ES-I3 (cell line): Measurements from ENCODE around the gene TRIOBP.

Experiments
- H3K36me3 ChIP-seq: 2 replicates; pipeline ENCODE4 v1.6.1; 2013; ENCODE audit warnings: mild to moderate bottlenecking, low read length, control low read depth, moderate library complexity; ENCODE audit not compliant: insufficient read depth
- H3K4me1 ChIP-seq: 2 replicates; pipeline ENCODE4 v1.6.1; 2013; ENCODE audit warnings: mild to moderate bottlenecking, control low read depth, low read length; ENCODE audit not compliant: insufficient read depth
- H3K9ac ChIP-seq: 2 replicates; pipeline ENCODE4 v1.6.1; 2013; ENCODE audit warnings: low read depth, mild to moderate bottlenecking, low read length, moderate library complexity
- H3K9me3 ChIP-seq: 2 replicates; pipeline ENCODE4 v1.6.1; 2013; ENCODE audit warnings: mild to moderate bottlenecking, low read length, moderate library complexity; ENCODE audit not compliant: control insufficient read depth, insufficient read depth

Gene TRIOBP

DNA sequence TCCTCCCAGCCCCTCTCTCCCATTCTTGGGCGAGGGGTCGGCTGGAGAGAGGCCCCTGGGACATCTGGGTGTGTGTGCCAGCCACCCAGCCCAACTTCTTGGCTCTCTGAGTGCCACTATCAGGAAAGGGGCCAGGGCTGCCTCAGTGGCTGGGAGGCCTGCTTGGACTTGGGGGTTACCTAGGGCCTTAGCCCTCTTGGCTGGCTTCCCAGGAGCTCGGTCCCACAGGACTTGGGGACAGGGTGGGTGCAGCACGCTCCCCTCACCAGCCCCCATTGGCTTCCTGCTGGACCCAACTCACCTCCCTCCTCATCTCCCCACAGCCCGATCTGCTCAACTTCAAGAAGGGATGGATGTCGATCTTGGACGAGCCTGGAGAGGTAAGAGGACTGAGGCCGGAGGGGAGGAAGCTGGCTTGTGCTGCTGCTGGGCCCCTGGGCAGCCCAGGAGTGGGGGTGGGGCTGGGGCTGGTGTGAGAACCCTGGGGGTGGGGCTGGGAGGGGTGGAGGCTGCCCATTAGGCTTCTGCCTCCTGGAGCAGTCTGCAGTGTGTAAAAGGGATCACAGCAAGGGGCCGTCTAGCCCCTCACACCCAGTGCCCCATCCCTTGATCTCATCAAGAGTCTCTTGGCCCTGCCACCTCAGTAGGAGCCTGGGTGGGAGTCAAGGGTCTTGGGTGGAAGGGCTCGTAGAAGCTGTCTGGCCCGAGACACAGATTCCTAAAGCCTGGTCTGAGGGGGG lies 54.8 kb downstream of the TRIOBP start:
- H3K9ac ChIP-seq: no peak overlapping the region
- H3K4me1 ChIP-seq: peaks cover 45% of the 10 kb centered on the region
- peaks cover 2% of the 10 kb centered on the region; the same call in 1 of the 2 replicates for H3K36me3 ChIP-seq

DNA sequence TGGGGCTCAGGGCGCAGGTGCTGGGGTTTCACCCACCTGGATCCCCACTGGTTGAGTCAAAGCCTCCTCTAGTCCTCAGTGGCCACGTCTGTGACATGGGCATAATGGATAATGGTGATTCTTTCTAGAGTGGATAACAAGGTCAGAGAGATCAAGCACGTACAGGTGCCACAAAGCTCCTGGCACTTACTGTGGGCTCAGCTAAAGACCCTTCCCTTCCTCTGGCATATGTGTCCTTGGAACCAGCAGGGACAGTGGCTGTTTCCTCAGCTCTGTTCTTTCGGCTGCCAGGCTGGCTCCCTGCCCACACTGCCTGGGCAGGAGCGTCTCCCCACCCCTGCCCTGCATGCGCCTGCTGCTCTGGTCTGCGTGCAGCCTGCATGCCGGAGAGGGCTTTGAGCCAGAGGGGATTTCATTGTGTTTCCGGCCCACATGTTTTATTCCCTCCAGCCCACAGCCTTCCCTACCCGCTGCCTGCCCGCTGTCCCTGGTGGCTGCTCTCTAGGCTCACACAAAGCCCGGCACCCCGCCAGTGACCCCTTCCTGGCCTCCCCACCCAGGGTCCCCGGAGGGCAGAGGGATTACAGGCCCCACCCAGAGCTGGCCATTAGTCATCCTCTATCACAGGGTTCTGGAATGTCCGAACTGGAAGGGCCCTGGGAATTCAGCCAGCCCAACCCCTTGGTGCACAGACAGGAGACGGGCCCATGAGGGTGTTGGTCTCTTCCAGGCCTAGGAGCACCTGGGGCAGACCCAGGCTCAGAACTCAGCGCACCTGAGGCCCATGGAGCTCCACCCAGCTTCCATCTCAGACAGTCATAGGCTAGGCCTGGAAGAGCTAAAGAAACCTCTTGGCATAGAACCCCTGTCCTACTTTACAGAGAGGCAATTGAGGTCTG lies 55.6 kb downstream of the TRIOBP start:
- peaks cover 2% of the 10 kb centered on the region; the same call in 1 of the 2 replicates for H3K36me3 ChIP-seq
- no peak overlapping the region; the same call in 1 of the 2 replicates for H3K9ac ChIP-seq
- peaks cover 45% of the 10 kb centered on the region for H3K4me1 ChIP-seq
- H3K9me3 ChIP-seq: no peaks in the 10 kb centered on the region

More for the DNA sequence above, 54.8 kb downstream of the TRIOBP start:
- no peaks in the 10 kb centered on the region for H3K9me3 ChIP-seq

DNA sequence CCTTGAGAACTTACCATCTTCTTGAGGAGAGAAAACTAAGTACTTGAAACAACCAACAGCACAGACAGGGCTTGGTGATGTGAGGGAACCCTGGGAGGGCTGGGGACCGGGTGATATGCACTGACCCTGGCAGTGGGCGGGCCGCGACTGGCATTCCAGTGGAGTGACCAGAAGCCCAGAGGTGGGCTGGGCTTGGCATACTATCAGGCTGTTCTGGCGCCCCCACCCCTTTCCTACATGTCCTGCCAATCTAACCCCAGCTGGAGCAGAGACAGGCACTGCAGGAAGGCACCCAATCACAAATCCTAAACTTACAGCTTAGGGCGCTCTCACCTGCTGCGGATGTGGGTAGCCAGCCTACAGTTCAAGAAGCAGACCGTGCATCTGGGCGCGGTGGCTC lies 56.9 kb downstream of the TRIOBP start:
- Histone ChIP-seq H3K9ac (no peak overlapping the region), H3K36me3 (peaks cover 2% of the 10 kb centered on the region; the same call in 1 of the 2 replicates), H3K9me3 (no peaks in the 10 kb centered on the region), H3K4me1 (peaks cover 34% of the 10 kb centered on the region)

DNA sequence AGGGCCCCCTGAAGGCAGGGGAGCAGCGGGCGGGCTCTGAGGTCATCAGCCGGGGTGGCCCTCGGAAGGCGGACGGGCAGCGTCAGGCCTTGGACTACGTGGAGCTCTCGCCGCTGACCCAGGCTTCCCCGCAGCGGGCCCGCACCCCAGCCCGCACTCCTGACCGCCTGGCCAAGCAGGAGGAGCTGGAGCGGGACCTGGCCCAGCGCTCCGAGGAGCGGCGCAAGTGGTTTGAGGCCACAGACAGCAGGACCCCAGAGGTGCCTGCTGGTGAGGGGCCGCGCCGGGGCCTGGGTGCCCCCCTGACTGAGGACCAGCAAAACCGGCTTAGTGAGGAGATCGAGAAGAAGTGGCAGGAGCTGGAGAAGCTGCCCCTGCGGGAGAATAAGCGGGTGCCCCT lies 60.8 kb downstream of the TRIOBP start:
- Histone ChIP-seq H3K9me3 (no peaks in the 10 kb centered on the region), H3K9ac (no peak overlapping the region), H3K36me3 (peaks cover 12% of the 10 kb centered on the region), H3K4me1 (peaks cover 3% of the 10 kb centered on the region; the same call in 1 of the 2 replicates)

DNA sequence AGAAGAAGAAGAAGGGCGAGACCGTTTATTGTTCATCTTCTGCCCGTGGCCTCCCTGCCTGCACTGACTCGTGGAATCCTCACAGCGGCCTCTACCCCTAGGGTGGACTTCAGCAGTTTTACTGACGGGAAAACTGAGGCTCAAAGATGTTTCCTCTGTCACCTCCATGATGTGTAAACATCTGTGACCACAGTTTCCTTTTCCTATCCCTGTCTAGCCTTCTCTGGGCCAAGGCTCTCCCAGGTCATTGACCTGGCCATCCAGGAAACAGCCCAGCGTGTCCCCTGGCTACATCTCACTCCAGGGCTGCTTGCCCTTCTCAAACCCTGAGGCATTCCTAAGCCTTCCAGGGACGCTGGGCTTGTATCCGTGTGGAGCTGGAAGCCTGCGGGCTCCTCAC lies 61.8 kb downstream of the TRIOBP start:
- Histone ChIP-seq H3K9me3 (no peaks in the 10 kb centered on the region), H3K36me3 (peaks cover 12% of the 10 kb centered on the region), H3K4me1 (no peaks in the 10 kb centered on the region; the same call in 1 of the 2 replicates), H3K9ac (no peak overlapping the region)

DNA sequence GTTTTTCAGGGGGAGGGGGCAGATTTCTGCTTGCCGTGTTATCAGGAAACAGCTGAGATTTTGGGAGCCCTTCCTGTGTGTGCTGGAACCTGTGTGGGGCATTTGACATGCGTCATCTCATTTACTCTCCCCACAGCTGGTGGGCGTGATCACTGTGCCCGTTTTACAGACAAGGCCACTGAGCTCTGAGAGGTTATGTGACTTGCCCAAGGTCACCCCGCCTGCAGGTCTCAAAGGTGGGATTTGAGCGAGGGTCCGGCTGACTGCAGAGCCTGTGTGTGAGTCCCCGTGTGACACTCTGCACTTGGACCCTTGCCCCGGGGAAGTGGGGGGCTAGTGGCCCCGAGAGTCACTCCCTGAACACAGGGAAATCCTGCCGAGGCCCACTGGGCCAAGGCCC lies 62.4 kb downstream of the TRIOBP start:
- Histone ChIP-seq H3K4me1 (no peaks in the 10 kb centered on the region; the same call in 1 of the 2 replicates), H3K9me3 (no peaks in the 10 kb centered on the region), H3K9ac (no peak overlapping the region), H3K36me3 (peaks cover 12% of the 10 kb centered on the region)

DNA sequence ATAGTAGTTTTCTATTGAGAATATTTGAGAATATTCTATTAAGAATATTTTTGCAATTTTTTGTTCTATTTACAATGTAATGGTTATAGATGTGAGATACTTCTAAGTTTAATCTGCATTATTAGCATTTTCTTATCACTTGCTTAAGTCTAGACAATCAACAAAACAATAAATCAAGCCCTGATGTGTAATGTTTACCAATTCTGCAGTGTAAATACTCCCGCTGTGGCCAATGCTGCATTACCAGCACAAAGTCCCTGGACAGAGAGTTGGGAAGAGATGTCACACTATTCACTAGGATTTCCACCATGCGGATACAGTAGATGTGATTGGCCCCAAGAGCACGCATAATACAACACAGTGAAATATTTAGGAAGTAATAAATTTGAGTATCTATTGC lies 63.3 kb downstream of the TRIOBP start:
- H3K9ac ChIP-seq: no peak overlapping the region
- no peaks in the 10 kb centered on the region for H3K9me3 ChIP-seq
- H3K4me1 ChIP-seq: no peaks in the 10 kb centered on the region; the same call in 1 of the 2 replicates
- peaks cover 12% of the 10 kb centered on the region for H3K36me3 ChIP-seq

DNA sequence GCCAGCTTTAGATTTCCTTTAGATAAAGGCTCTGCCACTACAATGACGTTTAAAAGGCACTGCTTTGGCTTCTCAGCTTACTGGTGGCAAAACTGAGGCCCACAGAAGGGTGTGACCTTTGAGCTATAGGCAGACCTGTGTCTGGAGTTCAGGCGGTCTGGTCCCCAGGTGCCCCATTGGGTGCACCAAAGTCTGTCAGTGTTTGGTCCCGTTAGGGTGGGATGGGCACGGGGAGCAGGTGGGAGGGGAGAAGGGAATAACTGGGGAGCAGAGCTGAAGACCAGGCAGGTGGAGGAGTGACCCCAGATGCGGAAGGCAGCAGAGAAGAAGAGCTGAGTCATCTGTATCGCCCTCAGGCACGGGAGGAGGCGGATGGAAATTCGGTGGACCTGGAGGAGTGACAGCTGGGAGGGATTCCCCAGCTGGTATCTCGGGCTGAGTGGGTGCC lies 65.6 kb downstream of the TRIOBP start:
- H3K36me3 ChIP-seq: peaks cover 10% of the 10 kb centered on the region; the same call in 1 of the 2 replicates
- H3K4me1 ChIP-seq: no peaks in the 10 kb centered on the region; the same call in 1 of the 2 replicates
- no peak overlapping the region for H3K9ac ChIP-seq
- H3K9me3 ChIP-seq: no peaks in the 10 kb centered on the region

DNA sequence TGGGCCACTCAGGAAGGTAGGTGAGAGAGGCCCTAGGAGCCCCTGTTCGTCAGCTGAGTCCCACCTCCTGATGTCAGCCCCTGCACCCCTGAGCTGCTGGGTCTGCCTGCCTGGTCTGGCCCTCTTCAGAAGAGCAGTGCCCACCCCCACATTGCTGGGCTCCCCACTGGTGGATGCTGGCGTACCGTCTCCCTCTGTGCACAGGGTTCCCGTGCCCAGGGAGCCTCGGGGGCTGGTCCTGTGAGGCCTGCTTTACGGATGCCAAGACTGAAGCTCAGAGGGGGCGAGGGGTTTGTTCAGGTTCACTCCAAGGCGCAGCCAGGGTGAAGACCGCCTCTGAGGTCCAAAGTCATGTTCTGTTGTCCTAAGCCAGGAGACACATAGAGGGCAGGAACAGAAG lies 66.2 kb downstream of the TRIOBP start:
- Histone ChIP-seq H3K9ac (no peak overlapping the region), H3K9me3 (no peaks in the 10 kb centered on the region), H3K36me3 (peaks cover 10% of the 10 kb centered on the region; the same call in 1 of the 2 replicates), H3K4me1 (no peaks in the 10 kb centered on the region; the same call in 1 of the 2 replicates)

DNA sequence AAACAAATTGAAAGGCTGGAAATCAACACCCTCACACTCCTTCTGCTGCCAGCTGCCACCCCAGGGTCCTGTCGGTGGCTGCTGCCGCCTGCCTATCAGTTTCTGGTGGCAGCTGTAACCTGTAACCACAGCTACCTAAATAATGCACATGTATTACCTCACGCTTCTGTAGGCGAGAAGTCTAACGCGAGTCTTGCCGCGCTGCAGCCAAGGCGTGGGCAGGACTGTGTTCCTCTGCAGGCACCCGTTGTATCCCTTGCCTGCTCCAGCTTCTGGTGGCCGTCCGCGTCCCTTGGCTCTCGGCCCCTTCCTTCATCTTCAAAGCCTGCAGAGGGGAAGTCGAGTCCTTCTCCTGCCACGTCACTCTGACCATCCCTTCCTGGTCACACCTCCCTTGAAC lies 66.8 kb downstream of the TRIOBP start:
- Histone ChIP-seq H3K9ac (no peak overlapping the region), H3K36me3 (peaks cover 10% of the 10 kb centered on the region; the same call in 1 of the 2 replicates), H3K9me3 (no peaks in the 10 kb centered on the region), H3K4me1 (no peaks in the 10 kb centered on the region; the same call in 1 of the 2 replicates)

DNA sequence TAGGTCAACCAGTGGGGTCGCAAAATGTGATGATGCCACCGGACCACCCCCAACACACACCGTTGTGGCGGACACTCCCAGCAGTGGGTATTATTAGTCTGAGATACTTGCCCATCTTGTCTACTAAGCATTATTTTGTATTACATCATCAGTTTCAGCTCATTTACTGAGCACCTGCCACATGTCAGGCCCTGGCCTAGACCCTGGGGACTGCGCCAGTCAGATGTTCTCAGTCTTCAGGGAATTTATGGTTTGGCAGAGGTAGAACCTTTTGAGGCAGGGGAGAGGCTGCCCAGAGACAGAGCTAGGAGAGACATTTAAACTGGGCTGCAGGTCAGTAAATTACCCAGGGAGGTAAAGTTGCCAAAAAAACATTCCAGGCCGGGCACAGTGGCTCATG lies 67.8 kb downstream of the TRIOBP start:
- H3K36me3 ChIP-seq: 0 out of 2 replicates have a peak, but pooled peaks cover 5% of the 10 kb centered on the region
- no peaks in the 10 kb centered on the region; the same call in 1 of the 2 replicates for H3K4me1 ChIP-seq
- no peak overlapping the region for H3K9ac ChIP-seq
- H3K9me3 ChIP-seq: no peaks in the 10 kb centered on the region

DNA sequence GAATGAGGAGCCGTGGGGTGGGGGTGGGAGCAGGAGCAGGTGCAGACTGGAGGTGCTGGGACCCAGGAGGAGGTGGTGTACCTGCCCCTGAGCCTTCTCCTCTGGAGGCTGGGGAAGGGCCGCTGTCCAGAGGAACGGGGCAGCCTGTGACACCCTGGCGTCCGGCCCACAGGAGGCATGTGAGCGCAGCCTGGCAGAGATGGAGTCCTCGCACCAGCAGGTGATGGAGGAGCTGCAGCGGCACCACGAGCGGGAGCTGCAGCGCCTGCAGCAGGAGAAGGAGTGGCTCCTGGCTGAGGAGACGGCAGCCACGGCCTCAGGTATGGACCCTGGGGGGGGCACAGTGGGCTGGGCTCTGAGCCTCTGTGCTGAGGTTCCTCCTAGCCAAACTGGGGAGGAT lies 68.7 kb downstream of the TRIOBP start:
- H3K9ac ChIP-seq: no peak overlapping the region
- H3K9me3 ChIP-seq: no peaks in the 10 kb centered on the region
- no peaks in the 10 kb centered on the region; the same call in 1 of the 2 replicates for H3K4me1 ChIP-seq
- no peaks in the 10 kb centered on the region for H3K36me3 ChIP-seq

DNA sequence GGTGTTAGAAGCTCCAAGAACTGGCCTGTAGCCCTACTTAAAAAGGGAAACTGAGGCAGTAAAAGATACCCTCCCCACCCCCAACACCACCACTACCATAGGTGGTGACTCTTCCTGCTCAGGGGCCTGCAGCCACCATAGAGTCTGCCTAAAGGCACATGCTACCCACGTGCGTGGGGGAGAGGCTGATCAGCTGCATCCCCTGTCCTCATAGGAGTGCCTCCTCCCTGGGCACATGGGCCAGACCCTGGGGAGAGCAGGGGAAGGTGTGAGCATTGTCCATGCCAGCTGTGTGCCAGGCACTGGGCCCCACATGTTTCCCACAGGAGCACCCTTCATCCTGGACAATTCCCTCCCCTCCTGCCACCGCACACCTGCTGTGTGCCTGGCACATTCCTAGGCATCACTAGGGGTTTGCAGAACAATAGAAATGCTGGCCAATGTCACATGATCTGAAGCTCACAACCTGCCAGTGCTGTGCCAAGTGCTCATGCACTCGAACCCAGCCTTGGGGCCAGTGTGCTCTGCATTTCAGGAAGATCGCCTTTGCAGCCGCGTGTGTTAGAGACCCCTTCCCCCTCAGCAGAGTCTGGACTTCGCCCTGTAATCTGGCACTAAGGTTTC lies 69.2 kb downstream of the TRIOBP start:
- Histone ChIP-seq H3K36me3 (no peaks in the 10 kb centered on the region), H3K9me3 (no peaks in the 10 kb centered on the region), H3K4me1 (no peaks in the 10 kb centered on the region; the same call in 1 of the 2 replicates), H3K9ac (no peak overlapping the region)

DNA sequence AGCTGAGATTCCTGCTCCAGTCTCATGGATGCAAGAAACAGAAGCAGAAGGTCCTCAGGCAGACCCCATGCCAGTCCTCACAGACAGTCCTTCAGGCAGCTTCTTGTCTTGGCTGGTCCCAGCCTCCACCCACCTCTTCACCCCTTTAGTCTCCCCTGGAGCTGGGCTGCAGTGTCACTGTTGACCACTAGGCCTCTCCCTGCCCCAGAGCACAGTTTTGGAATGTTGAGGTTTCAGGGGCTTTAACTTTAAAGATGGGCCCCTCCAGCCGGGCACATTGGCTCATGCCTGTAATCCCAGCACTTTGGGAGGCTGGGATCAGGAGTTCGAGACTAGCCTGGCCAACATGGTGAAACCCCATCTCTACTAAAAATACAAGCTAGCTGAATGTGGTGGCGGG lies 71.4 kb downstream of the TRIOBP start:
- H3K36me3 ChIP-seq: no peaks in the 10 kb centered on the region; the same call in 1 of the 2 replicates
- H3K9ac ChIP-seq: no peak overlapping the region
- H3K9me3 ChIP-seq: no peaks in the 10 kb centered on the region
- H3K4me1 ChIP-seq: no peaks in the 10 kb centered on the region
